Endometrial microvascular endothelial cells (primary cell): ENCODE data around the gene POFUT2. TPM values are rescaled to one million over a fixed set of nuclear protein-coding genes. Genes with fewer than 3 reads are reported as not detected.

ENCODE experiments used
- in situ Hi-C: cut with HindIII; loops from 2 replicates; pipeline ENCODE4 v1.10.0; 2017; ENCODE audit warnings: low sequenced_read_pairs, low pct_unique_long_range_greater_than_20kb; ENCODE audit errors: inconsistent ontology term
- total RNA-seq: library from RNA; depleted of rRNA; stranded (reverse); fragments of >200 nt; gene quantifications from one replicate; pipeline ENCODE4 v1.2.3, GENCODE V29; 2015; ENCODE audit errors: inconsistent ontology term

The POFUT2 gene
- total RNA-seq, 1 donor from 2014 or later, result 25.5 TPM

- in situ Hi-C loops, result no loop called here
These were observed 29.9 kb downstream of the POFUT2 start for GRCh38 chr21:45257673-45258341.

GRCh38 chr21:45256912-45257672, 30.6 kb downstream of the POFUT2 start:
- in situ Hi-C loops, result no loop called here

GRCh38 chr21:45256021-45256911, 31.4 kb downstream of the POFUT2 start:
- in situ Hi-C loops, result no loop called here

- in situ Hi-C loops, result no loop called here
These were observed 32.2 kb downstream of the POFUT2 start for GRCh38 chr21:45255381-45256020.

- in situ Hi-C loops, result no loop called here
These were observed 33.2 kb downstream of the POFUT2 start for GRCh38 chr21:45254460-45254930.

- in situ Hi-C loops, result no loop called here
These were observed 33.8 kb downstream of the POFUT2 start for GRCh38 chr21:45253633-45254459.

GRCh38 chr21:45253180-45253579, 34.5 kb downstream of the POFUT2 start:
- in situ Hi-C loops, result no loop called here

GRCh38 chr21:45252448-45252925, 35.2 kb downstream of the POFUT2 start:
- in situ Hi-C loops, result no loop called here

- in situ Hi-C loops, result no loop called here
These were observed 35.9 kb downstream of the POFUT2 start for GRCh38 chr21:45251635-45252447.

GRCh38 chr21:45250914-45251634, 36.6 kb downstream of the POFUT2 start:
- in situ Hi-C loops, result no loop called here

GRCh38 chr21:45250272-45250671, 37.4 kb downstream of the POFUT2 start:
- in situ Hi-C loops, result no loop called here

GRCh38 chr21:45249626-45250025, 38.1 kb downstream of the POFUT2 start:
- in situ Hi-C loops, result no loop called here

- in situ Hi-C loops, result no loop called here
These were observed 38.8 kb downstream of the POFUT2 start for GRCh38 chr21:45248893-45249381.

GRCh38 chr21:45248301-45248892, 39.3 kb downstream of the POFUT2 start:
- in situ Hi-C loops, result no loop called here

- in situ Hi-C loops, result no loop called here
These were observed 41.0 kb downstream of the POFUT2 start for GRCh38 chr21:45246386-45247320.
